Measurements from ENCODE around the gene ARAP2. TPM values are rescaled to one million over a fixed set of nuclear protein-coding genes. Genes with fewer than 3 reads are reported as not detected.
"Not testable (repeated sequence)": the region's sequence is repeated elsewhere in the genome, so short reads cannot be mapped to it uniquely, and the experiment has no call there.

Gene ARAP2
- total RNA-seq, 1 experiment from 2014 or later: 0.24 TPM

- no peak for DNase-seq (ENCODE audit: low read depth in 1 of 2, low spot score in 2 of 2)
- Histone ChIP-seq H3K9me3 (replicated peaks) (no peaks in the 10 kb centered on the region), H3K4me3 (no peak overlapping the region), H3K27ac (no peak overlapping the region), H3K36me3 (no peaks in the 10 kb centered on the region), H3K27me3 (replicated peaks) (no peaks in the 10 kb centered on the region), H3K4me1 (replicated peaks) (no peaks in the 10 kb centered on the region)
Measured at GRCh38 chr4:36198068-36198808, 46.1 kb downstream of the ARAP2 start.

GRCh38 chr4:36197501-36197900 lies 46.8 kb downstream of the ARAP2 start:
- no peaks in the 10 kb centered on the region for H3K4me1 ChIP-seq (replicated peaks)
- no peaks in the 10 kb centered on the region for H3K9me3 ChIP-seq (replicated peaks)
- no peaks in the 10 kb centered on the region for H3K36me3 ChIP-seq
- H3K27ac ChIP-seq: no peak overlapping the region
- no peaks in the 10 kb centered on the region for H3K27me3 ChIP-seq (replicated peaks)
- no peak overlapping the region for H3K4me3 ChIP-seq
- no peak for DNase-seq (ENCODE audit: low read depth in 1 of 2, low spot score in 2 of 2)

DNA sequence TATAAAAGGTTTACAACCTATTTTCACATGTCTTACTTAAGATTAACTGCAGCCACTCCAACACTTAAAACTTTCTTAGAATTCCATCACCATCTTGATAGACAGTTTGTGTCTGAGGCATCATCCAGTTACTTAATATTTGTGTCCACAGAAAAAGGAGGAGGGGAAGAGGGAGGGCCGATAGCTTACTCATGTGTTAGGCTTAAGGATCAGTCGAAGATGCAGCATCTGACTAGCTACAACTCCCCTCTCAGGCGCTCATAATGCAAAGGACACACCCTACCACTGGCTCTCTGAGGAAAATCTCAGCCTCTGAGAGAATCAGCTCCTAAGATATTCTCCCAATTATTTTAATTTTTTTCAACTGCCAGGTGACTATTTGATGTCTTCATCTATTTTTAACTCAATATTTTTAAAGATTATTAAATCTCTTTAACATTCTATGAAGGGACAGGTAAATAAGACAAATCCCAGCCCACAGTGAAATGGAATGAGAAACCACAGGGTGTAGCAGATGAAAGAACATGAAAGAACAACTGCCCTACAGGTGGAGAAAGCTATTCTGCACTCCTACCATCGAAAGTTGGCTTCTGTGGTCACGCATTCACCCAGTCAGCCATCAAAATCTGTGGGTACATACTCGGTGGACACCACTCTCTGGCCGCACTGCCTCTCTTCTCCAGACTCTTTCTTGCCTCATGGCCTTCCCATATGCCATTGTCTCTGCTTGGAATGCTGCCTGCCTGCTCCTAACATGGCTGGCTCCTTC lies 48.0 kb downstream of the ARAP2 start:
- DNase-seq (ENCODE audit: low read depth in 1 of 2, low spot score in 2 of 2): no peak
- H3K4me3 ChIP-seq: no peak overlapping the region
- no peak overlapping the region for H3K27ac ChIP-seq
- no peaks in the 10 kb centered on the region for H3K27me3 ChIP-seq (replicated peaks)
- no peaks in the 10 kb centered on the region for H3K36me3 ChIP-seq
- no peaks in the 10 kb centered on the region for H3K9me3 ChIP-seq (replicated peaks)
- no peaks in the 10 kb centered on the region for H3K4me1 ChIP-seq (replicated peaks)

DNA sequence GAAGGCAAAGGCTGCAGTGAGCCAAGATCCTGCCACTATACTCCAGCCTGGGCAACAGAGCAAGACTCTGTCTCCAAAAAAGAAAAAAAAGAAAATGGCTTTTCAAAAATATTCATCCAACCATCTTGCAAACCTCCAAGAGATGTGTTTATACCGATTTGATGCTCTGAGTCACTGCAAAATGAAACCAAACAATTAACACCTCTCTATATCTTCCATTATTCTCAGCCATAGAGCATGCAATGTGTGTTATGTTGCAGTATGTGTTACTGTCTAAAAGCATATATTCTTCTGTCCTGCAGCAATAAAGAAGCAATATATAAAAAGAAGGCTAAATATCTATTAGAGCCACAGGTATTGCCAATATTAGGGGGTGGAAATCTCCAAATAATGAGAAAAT lies 51.4 kb downstream of the ARAP2 start:
- Histone ChIP-seq H3K36me3 (no peaks in the 10 kb centered on the region), H3K27ac (no peak overlapping the region)

GRCh38 chr4:36189511-36190226 lies 54.6 kb downstream of the ARAP2 start:
- no peak overlapping the region for H3K27ac ChIP-seq
- no peaks in the 10 kb centered on the region for H3K9me3 ChIP-seq (replicated peaks)
- no peak overlapping the region for H3K4me3 ChIP-seq
- DNase-seq (ENCODE audit: low read depth in 1 of 2, low spot score in 2 of 2): no peak
- no peaks in the 10 kb centered on the region for H3K4me1 ChIP-seq (replicated peaks)
- no peaks in the 10 kb centered on the region for H3K36me3 ChIP-seq
- no peaks in the 10 kb centered on the region for H3K27me3 ChIP-seq (replicated peaks)

More for the DNA sequence above, 51.4 kb downstream of the ARAP2 start:
- no peak overlapping the region for H3K4me3 ChIP-seq
- H3K27me3 ChIP-seq (replicated peaks): no peaks in the 10 kb centered on the region
- H3K4me1 ChIP-seq (replicated peaks): no peaks in the 10 kb centered on the region
- no peak for DNase-seq (ENCODE audit: low read depth in 1 of 2, low spot score in 2 of 2)
- H3K9me3 ChIP-seq (replicated peaks): no peaks in the 10 kb centered on the region

DNA sequence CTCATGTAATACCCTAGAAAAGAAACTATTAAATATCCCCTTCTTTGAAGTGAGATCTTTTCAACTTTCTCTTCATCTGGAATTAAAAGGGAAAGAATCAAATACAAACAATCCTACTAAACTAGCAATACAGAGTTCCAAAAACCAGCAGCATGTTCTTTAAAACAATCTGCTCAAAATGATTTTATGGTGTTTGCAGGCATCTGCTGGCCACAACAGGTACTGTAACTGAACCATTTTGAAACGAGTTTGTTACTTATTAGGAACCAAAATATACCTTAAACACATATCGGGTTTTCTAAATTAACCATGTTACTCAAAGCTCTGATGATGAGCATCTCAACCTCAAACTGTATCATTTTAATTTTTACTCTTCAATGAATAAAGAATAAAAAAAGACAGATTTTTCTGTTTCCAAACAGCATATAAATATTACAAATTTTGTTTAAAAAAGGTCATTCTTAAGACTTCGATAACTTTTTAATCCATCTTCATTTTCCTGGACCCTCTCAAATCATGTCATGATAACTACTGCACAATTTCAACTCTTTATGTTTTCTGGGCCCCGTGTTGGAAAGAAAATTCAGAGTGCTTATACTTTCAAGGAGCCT lies 56.5 kb downstream of the ARAP2 start:
- no peak overlapping the region for H3K4me3 ChIP-seq
- no peaks in the 10 kb centered on the region for H3K9me3 ChIP-seq (replicated peaks)
- no peaks in the 10 kb centered on the region for H3K36me3 ChIP-seq
- H3K4me1 ChIP-seq (replicated peaks): no peaks in the 10 kb centered on the region
- H3K27ac ChIP-seq: no peak overlapping the region
- H3K27me3 ChIP-seq (replicated peaks): no peaks in the 10 kb centered on the region
- DNase-seq (ENCODE audit: low read depth in 1 of 2, low spot score in 2 of 2): no peak

- Histone ChIP-seq H3K4me3 (no peak overlapping the region), H3K27ac (no peak overlapping the region), H3K4me1 (replicated peaks) (no peaks in the 10 kb centered on the region), H3K27me3 (replicated peaks) (no peaks in the 10 kb centered on the region), H3K9me3 (replicated peaks) (no peaks in the 10 kb centered on the region), H3K36me3 (no peaks in the 10 kb centered on the region)
- no peak for DNase-seq (ENCODE audit: low read depth in 1 of 2, low spot score in 2 of 2)
Measured at GRCh38 chr4:36183665-36184393, 60.5 kb downstream of the ARAP2 start.

DNA sequence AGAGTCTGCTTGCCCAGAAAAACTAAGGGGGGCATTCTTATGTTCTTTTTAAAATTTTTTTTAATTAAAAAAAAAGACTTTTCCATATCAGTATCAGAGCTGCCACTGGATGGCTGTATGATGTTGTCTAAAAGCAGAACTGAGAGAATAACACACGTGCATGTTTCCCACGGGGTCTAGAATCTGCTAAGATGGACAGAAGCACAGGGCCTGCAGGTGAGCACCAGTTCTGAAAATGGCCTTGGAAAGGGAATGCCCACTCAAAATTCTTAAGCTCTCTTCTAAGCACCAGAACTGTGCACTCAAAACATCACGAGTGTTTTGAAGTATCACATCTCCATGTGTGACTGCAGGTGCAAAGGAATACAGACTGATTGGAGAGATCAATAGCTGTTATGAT lies 61.1 kb downstream of the ARAP2 start:
- Histone ChIP-seq H3K27me3 (replicated peaks) (no peaks in the 10 kb centered on the region), H3K4me1 (replicated peaks) (no peaks in the 10 kb centered on the region), H3K4me3 (no peak overlapping the region), H3K36me3 (no peaks in the 10 kb centered on the region), H3K27ac (no peak overlapping the region), H3K9me3 (replicated peaks) (no peaks in the 10 kb centered on the region)
- DNase-seq (ENCODE audit: low read depth in 1 of 2, low spot score in 2 of 2): no peak

- H3K27me3 ChIP-seq (replicated peaks); DNase-seq (ENCODE audit: low read depth in 1 of 2, low spot score in 2 of 2); H3K36me3 ChIP-seq; H3K27ac ChIP-seq; H3K4me3 ChIP-seq; H3K4me1 ChIP-seq (replicated peaks); H3K9me3 ChIP-seq (replicated peaks): not testable (repeated sequence)
Measured at GRCh38 chr4:36182315-36182714, 62.0 kb downstream of the ARAP2 start.

DNA sequence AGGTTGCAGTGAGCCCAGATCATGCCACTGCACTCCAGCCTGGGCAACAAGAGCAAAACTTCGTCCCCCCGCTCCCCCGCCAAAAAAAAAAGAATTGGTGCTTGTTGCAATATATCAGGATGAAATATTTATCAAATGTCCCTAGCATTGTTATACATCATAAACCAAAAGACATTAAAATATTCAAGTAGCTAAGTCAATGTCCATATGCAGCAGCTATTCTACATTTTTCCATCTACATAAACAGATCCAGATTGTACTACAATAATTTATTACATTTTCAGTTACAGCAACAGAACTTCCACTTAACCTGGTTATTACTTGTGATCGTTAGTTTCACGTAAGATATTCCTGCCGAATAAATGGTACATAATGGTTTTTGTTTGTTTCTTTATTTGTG lies 64.1 kb downstream of the ARAP2 start:
- Histone ChIP-seq H3K4me1 (replicated peaks) (no peaks in the 10 kb centered on the region), H3K9me3 (replicated peaks) (no peaks in the 10 kb centered on the region), H3K4me3 (no peak overlapping the region), H3K27me3 (replicated peaks) (no peaks in the 10 kb centered on the region), H3K36me3 (no peaks in the 10 kb centered on the region), H3K27ac (no peak overlapping the region)
- no peak for DNase-seq (ENCODE audit: low read depth in 1 of 2, low spot score in 2 of 2)

DNA sequence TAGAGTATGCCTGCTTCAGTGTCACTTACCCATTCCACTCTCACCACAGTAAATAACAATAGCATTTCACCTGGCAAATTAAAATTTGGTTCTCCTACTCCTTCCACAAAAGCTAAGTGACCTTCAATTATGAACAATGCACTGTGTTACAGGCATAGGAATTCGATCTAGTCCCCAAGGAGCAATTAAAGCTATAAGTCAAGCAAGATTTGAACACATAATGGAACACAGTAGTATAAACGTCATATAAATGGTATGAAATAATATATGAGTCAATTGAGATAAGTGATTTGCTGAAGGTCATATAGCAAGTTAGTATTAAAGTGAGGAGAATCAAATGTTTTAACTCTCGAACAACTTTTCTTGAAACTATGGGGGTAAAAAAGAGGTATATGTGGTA lies 65.8 kb downstream of the ARAP2 start:
- Histone ChIP-seq H3K4me1 (replicated peaks) (no peaks in the 10 kb centered on the region), H3K9me3 (replicated peaks) (no peaks in the 10 kb centered on the region), H3K36me3 (no peaks in the 10 kb centered on the region), H3K27me3 (replicated peaks) (no peaks in the 10 kb centered on the region), H3K27ac (no peak overlapping the region), H3K4me3 (no peak overlapping the region)
- DNase-seq (ENCODE audit: low read depth in 1 of 2, low spot score in 2 of 2): no peak

- no peak for DNase-seq (ENCODE audit: low read depth in 1 of 2, low spot score in 2 of 2)
- no peak overlapping the region for H3K4me3 ChIP-seq
- no peaks in the 10 kb centered on the region for H3K9me3 ChIP-seq (replicated peaks)
- H3K27ac ChIP-seq: no peak overlapping the region
- no peaks in the 10 kb centered on the region for H3K36me3 ChIP-seq
- no peaks in the 10 kb centered on the region for H3K27me3 ChIP-seq (replicated peaks)
- H3K4me1 ChIP-seq (replicated peaks): no peaks in the 10 kb centered on the region
Measured at GRCh38 chr4:36177946-36178345, 66.4 kb downstream of the ARAP2 start.

GRCh38 chr4:36174570-36174969 lies 69.7 kb downstream of the ARAP2 start:
- no peak overlapping the region for H3K4me3 ChIP-seq
- H3K27ac ChIP-seq: no peak overlapping the region
- no peaks in the 10 kb centered on the region for H3K36me3 ChIP-seq
- DNase-seq (ENCODE audit: low read depth in 1 of 2, low spot score in 2 of 2): no peak
- H3K27me3 ChIP-seq (replicated peaks): no peaks in the 10 kb centered on the region
- H3K9me3 ChIP-seq (replicated peaks): no peaks in the 10 kb centered on the region
- no peaks in the 10 kb centered on the region for H3K4me1 ChIP-seq (replicated peaks)
